Activated CD4-positive, alpha-beta memory T cell treated with anti-CD3 and anti-CD28 coated beads, Interleukin-2, amount 10 ng/mL, durations not matched to agents 7 days and 5 days (primary cell): Measurements from ENCODE around the gene INPP5A. TPM values are rescaled to one million over a fixed set of nuclear protein-coding genes. Genes with fewer than 3 reads are reported as not detected.
"Not testable (repeated sequence)": the region's sequence is repeated elsewhere in the genome, so short reads cannot be mapped to it uniquely, and the experiment has no call there.

Experiments
- CTCF ChIA-PET: fragments of 350-600 bp; sonication (Branson Sonifier 250); formaldehyde crosslinking; loops from one replicate; lab custom pipeline; 2021; ENCODE audit warnings: antibody characterized with exemption, inconsistent platforms; lab: Charles Lee
- POLR2A ChIA-PET: fragments of 350-600 bp; sonication (Branson Sonifier 250); formaldehyde crosslinking; loops from one replicate; lab custom pipeline; 2021; ENCODE audit warnings: antibody characterized with exemption; lab: Charles Lee
- DNase-seq: peaks from one replicate; pipeline ENCODE4 v3.0.0-alpha.2; 2020
- H3K27ac Mint-ChIP-seq: one replicate; pipeline ENCODE4 v1.8.0; 2021; ENCODE audit warnings: mild to moderate bottlenecking, mixed read lengths
- H3K27me3 Mint-ChIP-seq: one replicate; pipeline ENCODE4 v1.8.0; 2021; ENCODE audit warnings: mixed read lengths
- H3K36me3 Mint-ChIP-seq: one replicate; pipeline ENCODE4 v1.8.0; 2021; ENCODE audit warnings: low read depth, mixed read lengths
- H3K4me1 Mint-ChIP-seq: one replicate; pipeline ENCODE4 v1.8.0; 2021; ENCODE audit warnings: mixed read lengths
- H3K4me3 Mint-ChIP-seq: one replicate; pipeline ENCODE4 v1.8.0; 2021; ENCODE audit warnings: mild to moderate bottlenecking, mixed read lengths
- H3K9me3 Mint-ChIP-seq: one replicate; pipeline ENCODE4 v1.8.0; 2021; ENCODE audit warnings: mixed read lengths
- total RNA-seq, 2 experiments: library from RNA; stranded (reverse); gene quantifications; one replicate each; pipeline ENCODE4 v1.2.3, GENCODE V29; 2021

INPP5A gene
- total RNA-seq, 2 experiments from 2014 or later, result 9.3 to 9.5 TPM

GRCh38 chr10:132766291-132766690 is 228.7 kb downstream of the INPP5A start:
- no peak for DNase-seq
- Mint-ChIP-seq H3K27me3 (no peaks in the 10 kb centered on the region), H3K4me1 (no peaks in the 10 kb centered on the region), H3K9me3 (peaks cover 5% of the 10 kb centered on the region), H3K27ac (no peak overlapping the region), H3K36me3 (peaks cover 4% of the 10 kb centered on the region), H3K4me3 (no peak overlapping the region)
- ChIA-PET POLR2A (no interaction called here), CTCF (no interaction called here)

DNA sequence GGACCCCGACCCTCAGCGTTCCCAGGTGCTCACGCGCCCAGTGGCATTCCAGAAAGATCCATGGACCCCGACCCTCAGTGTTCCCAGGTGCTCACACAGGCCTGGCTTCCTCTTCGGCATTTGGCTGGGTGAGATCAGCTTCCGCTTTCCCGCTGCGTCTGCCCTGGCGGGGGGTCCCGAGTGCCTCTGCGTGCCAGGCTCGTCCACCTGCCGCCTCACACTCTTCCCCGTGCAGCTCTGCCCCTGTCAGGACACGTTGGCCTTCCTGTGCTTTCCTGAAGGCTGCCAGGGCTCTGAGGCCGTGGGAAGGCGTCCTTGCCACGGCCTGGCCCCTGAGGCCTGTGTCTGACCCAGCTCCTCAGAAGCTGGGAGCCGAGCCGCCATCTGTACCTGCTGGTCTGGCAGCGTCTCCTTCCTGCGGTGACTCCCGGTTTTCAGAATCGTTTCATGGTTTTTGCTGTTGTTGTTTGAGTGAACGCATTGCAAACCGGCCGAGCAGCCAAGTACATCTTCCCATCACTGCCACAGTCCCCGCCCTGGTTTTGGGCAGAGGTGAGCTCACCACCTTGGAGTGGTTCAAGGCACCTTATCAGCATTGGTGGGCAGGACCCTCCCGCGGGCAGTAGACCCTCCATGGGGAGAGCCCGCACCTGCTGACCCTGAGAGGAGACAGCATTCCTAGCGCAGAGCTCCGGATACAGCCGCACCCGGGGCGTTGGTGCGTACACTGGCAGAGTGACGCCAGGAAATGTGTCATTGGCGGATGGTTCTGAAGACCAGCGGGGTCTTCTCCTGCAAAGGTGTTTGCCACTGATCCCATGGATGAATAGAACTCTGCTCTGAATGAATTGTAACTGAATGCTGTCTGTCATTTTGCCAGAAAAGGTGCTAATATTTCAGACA is 231.0 kb downstream of the INPP5A start:
- ChIA-PET CTCF (no interaction called here), POLR2A (no interaction called here)
- Mint-ChIP-seq H3K9me3 (peaks cover 9% of the 10 kb centered on the region), H3K4me1 (no peaks in the 10 kb centered on the region), H3K4me3 (no peak overlapping the region), H3K36me3 (peaks cover 4% of the 10 kb centered on the region), H3K27ac (no peak overlapping the region), H3K27me3 (no peaks in the 10 kb centered on the region)
- no peak for DNase-seq

DNA sequence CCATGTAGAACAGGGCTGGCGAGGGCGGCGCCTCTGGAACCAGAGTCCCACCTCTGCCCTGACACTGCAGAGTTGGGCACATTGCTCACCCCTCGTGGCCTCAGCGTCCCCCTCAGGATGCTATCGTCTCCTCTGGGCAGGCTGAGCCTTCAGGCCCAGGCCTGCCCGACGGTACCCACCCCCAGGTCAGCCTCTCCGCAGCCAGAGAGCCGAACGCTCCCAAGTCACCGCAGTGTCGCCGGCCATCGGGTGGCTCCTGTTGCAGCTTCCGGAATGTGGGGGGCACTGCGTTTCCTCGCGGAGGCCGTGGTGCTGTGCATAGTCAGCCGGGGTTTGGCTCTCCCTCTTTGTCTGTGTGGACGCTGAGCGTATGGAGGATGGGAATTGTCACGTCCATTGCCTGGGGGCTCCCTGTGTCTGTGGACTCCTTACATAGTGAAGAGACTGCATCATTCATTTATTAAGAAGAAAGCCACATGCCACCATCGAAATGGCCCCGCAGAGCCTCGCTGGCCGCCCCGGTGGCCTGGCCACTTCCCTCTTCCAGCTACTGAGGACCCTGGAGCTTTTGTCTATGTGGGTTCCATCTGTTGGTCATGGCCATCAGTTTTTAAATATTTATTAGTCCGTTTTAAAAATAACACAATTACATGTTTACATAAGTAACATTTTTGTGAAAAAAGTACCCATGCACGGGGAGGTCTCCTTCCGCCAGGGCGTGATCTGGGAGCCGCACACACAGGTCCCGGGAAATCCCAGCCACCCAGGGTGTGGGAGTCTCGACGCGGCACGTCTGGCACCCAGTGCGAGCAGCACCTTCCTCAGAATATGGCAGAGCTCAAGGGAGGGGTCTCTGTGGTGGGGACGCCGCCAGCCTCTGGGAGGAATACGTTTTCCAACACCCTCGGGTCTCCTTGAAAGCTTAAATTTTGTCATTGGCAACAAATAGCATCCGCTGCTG is 232.8 kb downstream of the INPP5A start:
- Mint-ChIP-seq H3K4me1 (no peaks in the 10 kb centered on the region), H3K27me3 (no peaks in the 10 kb centered on the region), H3K27ac (no peak overlapping the region), H3K9me3 (peaks cover 9% of the 10 kb centered on the region), H3K36me3 (peaks cover 4% of the 10 kb centered on the region), H3K4me3 (no peak overlapping the region)
- ChIA-PET POLR2A (no interaction called here), CTCF (no interaction called here)
- DNase-seq, result no peak

DNA sequence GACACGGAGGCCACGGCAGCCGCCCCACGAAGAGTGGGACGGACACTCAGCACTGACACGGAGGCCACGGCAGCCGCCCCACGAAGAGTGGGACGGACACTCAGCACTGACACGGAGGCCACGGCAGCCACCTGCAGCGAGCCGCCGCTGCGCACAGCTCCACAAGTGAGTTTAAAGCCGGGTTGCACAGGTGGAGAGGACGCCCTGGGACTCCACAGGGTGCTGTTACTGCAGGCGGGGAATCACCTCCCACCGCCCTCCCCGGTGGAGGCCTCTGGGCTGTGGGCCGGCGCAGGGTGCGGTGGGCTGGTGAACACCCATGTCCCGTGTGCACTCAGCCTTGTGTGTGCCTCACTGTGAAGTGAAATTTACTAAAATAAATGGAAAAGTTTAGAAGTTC is 235.2 kb downstream of the INPP5A start:
- H3K27me3 Mint-ChIP-seq, H3K4me3 Mint-ChIP-seq, DNase-seq, H3K36me3 Mint-ChIP-seq, H3K9me3 Mint-ChIP-seq, POLR2A ChIA-PET, CTCF ChIA-PET, H3K27ac Mint-ChIP-seq, H3K4me1 Mint-ChIP-seq: not testable (repeated sequence)

- POLR2A ChIA-PET, result no interaction called here
Measured at GRCh38 chr10:132774181-132774901, 236.8 kb downstream of the INPP5A start.

DNA sequence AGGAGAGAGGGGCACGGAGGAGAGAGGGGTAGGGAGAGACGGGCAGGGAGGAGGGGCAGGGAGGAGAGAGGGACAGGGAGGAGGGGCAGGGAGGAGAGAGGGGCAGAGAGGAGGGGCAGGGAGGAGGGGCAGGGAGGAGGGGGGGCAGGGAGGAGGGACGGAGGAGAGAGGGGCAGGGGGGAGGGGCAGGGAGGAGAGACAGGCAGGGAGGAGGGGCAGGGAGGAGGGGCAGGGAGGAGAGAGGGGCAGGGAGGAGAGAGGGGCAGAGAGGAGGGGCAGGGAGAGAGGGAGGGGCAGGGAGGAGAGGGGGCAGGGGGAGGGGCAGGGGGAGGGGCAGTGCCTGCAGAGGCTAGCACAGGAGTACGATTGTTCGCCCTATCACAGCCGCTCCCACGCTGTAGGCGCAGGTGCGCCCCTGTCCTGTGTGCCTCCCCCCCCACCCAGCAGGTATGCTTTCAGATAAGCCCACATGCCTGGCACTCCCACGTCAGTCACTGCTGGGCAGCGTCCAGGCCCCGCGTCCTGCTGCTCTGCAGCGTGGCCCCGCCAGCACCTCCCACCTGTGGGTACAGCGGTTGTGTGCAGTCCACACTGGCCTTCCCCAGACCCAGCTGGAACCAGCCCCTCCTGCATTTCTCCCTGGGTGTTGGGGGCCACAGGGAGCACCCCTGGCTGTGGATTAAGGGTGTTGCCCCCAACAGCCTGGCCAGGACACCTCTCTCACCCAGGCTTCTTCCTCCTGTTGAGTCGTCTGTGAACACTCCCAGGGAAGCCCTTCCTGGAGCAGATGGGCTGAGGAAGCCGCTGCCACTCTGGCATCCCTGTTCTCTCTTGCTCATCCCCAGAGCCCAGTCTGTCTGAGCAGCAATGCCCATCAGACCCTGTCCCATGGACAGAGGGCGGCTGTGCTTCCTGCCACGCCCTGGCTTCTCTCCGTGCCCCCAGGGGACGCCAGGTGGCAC is 237.6 kb downstream of the INPP5A start:
- no peak overlapping the region for H3K27ac Mint-ChIP-seq
- POLR2A ChIA-PET, result no interaction called here
- H3K27me3 Mint-ChIP-seq, result no peaks in the 10 kb centered on the region
- H3K9me3 Mint-ChIP-seq, result peaks cover 5% of the 10 kb centered on the region
- DNase-seq, result no peak
- CTCF ChIA-PET, result no interaction called here
- H3K36me3 Mint-ChIP-seq, result no peaks in the 10 kb centered on the region
- no peak overlapping the region for H3K4me3 Mint-ChIP-seq
- no peaks in the 10 kb centered on the region for H3K4me1 Mint-ChIP-seq

More at GRCh38 chr10:132774181-132774901, 236.8 kb downstream of the INPP5A start:
- Mint-ChIP-seq H3K36me3 (no peaks in the 10 kb centered on the region), H3K27me3 (no peaks in the 10 kb centered on the region), H3K27ac (no peak overlapping the region), H3K9me3 (peaks cover 5% of the 10 kb centered on the region), H3K4me1 (no peaks in the 10 kb centered on the region), H3K4me3 (no peak overlapping the region)
- CTCF ChIA-PET, result no interaction called here
- no peak for DNase-seq

DNA sequence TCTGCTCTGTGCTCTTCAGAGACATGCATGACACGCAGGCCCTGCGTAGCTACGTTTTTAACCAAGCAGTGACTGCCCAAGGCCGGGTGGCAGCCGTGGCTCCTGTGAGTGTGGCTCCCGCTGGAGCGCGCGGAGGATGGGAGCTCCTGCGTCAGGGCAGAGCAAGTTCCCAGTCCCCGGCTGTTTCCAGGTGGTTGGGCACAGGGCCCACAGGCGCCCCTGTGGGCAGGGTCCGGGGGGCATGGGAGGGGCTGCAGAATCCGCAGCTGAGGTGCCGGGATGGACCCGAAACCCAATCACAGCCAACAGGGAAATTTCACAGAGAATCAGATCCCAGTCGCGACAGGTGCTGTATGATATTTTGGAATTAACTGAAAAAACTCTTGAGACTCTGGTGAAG is 238.6 kb downstream of the INPP5A start:
- POLR2A ChIA-PET, result no interaction called here
- Mint-ChIP-seq H3K4me3 (no peak overlapping the region), H3K4me1 (no peaks in the 10 kb centered on the region), H3K27me3 (no peaks in the 10 kb centered on the region), H3K9me3 (peaks cover 5% of the 10 kb centered on the region), H3K27ac (no peak overlapping the region), H3K36me3 (no peaks in the 10 kb centered on the region)
- no peak for DNase-seq
- CTCF ChIA-PET, result no interaction called here

GRCh38 chr10:132776821-132777220 is 239.2 kb downstream of the INPP5A start:
- Mint-ChIP-seq H3K9me3 (peaks cover 2% of the 10 kb centered on the region), H3K27me3 (no peaks in the 10 kb centered on the region), H3K27ac (no peak overlapping the region), H3K4me1 (no peaks in the 10 kb centered on the region), H3K4me3 (no peak overlapping the region), H3K36me3 (no peaks in the 10 kb centered on the region)
- POLR2A ChIA-PET, result no interaction called here
- CTCF ChIA-PET, result no interaction called here
- no peak for DNase-seq

- peaks cover 2% of the 10 kb centered on the region for H3K9me3 Mint-ChIP-seq
- no peaks in the 10 kb centered on the region for H3K4me1 Mint-ChIP-seq
- no peak overlapping the region for H3K4me3 Mint-ChIP-seq
- no peak overlapping the region for H3K27ac Mint-ChIP-seq
- H3K27me3 Mint-ChIP-seq, result no peaks in the 10 kb centered on the region
- ChIA-PET CTCF (no interaction called here), POLR2A (no interaction called here)
- H3K36me3 Mint-ChIP-seq, result no peaks in the 10 kb centered on the region
- DNase-seq, result no peak
Measured at GRCh38 chr10:132777441-132777840, 239.9 kb downstream of the INPP5A start.

DNA sequence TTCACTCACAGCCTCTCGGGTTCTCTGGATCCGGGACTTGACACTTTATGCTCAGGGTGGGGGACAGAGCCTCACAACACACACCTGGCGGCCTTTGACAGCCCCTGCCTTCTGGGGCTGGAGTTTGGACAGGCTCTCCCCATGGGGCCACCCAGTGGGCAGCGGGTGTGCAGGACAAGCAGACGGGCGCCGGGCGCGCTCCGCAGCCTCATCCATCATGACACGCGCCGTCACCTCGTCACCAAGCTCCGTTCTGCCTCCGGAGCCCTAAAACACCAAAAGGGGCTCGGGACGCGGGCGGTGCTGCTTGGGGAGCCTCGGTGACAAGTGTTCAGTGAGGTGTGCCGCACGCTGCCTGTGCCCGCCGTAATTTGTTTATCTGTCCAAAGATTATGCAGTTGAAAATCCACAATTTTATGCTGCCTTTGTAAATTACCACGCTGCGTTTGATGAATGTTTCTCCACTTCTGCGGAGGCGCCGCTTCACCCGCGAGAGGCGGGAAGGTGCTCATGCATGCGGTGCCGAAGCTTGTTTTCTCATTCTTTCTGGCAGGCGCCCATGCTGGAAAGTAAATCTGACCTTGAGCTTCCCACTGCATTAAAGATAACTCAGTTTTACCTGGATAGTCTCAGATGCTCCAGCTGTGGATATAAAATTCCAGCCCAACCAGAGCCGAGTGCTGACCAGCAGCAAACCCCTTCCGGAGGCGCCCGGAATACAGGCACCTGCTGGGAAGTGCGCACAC is 242.1 kb downstream of the INPP5A start:
- no peak overlapping the region for H3K27ac Mint-ChIP-seq
- H3K4me3 Mint-ChIP-seq, result no peak overlapping the region
- ChIA-PET POLR2A (no interaction called here), CTCF (no interaction called here)
- peaks cover 3% of the 10 kb centered on the region for H3K36me3 Mint-ChIP-seq
- H3K27me3 Mint-ChIP-seq, result peaks cover 11% of the 10 kb centered on the region
- DNase-seq, result no peak
- H3K9me3 Mint-ChIP-seq, result no peaks in the 10 kb centered on the region
- no peaks in the 10 kb centered on the region for H3K4me1 Mint-ChIP-seq

DNA sequence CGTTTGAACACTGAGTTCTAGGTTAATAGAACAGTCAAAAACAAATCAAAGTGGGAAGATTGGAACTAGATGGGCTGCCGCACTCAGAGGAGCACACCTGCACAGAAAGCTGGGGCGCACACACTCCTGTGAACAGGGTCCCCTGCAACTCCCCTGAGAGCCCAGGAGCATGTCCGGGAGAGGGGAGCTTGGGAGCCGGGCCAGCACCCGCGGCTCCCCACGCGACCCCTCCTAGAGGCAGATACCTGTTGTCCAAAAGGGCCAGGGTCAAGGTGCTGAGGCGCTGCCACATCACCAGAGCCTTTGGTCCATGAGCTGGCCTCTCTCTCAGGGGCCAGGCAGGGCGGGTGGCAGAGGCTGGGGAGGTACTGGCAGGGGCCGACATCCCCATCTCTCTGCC is 242.8 kb downstream of the INPP5A start:
- CTCF ChIA-PET, result no interaction called here
- H3K27me3 Mint-ChIP-seq, result peaks cover 11% of the 10 kb centered on the region
- POLR2A ChIA-PET, result no interaction called here
- no peak overlapping the region for H3K27ac Mint-ChIP-seq
- no peaks in the 10 kb centered on the region for H3K4me1 Mint-ChIP-seq
- DNase-seq, result no peak
- no peaks in the 10 kb centered on the region for H3K9me3 Mint-ChIP-seq
- no peak overlapping the region for H3K4me3 Mint-ChIP-seq
- H3K36me3 Mint-ChIP-seq, result peaks cover 3% of the 10 kb centered on the region
